Neural cell (in vitro differentiated cells): ENCODE data around the gene APBB2. TPM values are rescaled to one million over a fixed set of nuclear protein-coding genes. Genes with fewer than 3 reads are reported as not detected.
"Not testable (repeated sequence)": the region's sequence is repeated elsewhere in the genome, so short reads cannot be mapped to it uniquely, and the experiment has no call there.

Source experiments
- H2AFZ ChIP-seq: fragments of 200-600, 300-800 bp; sonication (generic), shearing (Covaris generic); 2 replicates; pipeline ENCODE4 v1.6.0; 2014; ENCODE audit warnings: low read depth, mild to moderate bottlenecking, antibody characterized with exemption, low read length, moderate library complexity
- H3F3A ChIP-seq: fragments of 200-600 bp; shearing (Covaris generic); 2 replicates; pipeline ENCODE4 v1.6.1; 2016; ENCODE audit warnings: mild to moderate bottlenecking, moderate library complexity, mixed read lengths, antibody characterized with exemption, low read length; ENCODE audit not compliant: insufficient read depth, poor library complexity, severe bottlenecking
- H3K27ac ChIP-seq: fragments of 200-600, 300-800 bp; sonication (generic), shearing (Covaris generic); 2 replicates; pipeline ENCODE4 v1.5.1; 2014; ENCODE audit warnings: mild to moderate bottlenecking, low read length, moderate library complexity
- H3K27me3 ChIP-seq: fragments of 300-800, 200-600 bp; sonication (generic), shearing (Covaris generic); 2 replicates; pipeline ENCODE4 v1.6.0; 2014; ENCODE audit warnings: mild to moderate bottlenecking, low read depth, low read length, moderate library complexity; ENCODE audit not compliant: insufficient read depth
- H3K36me3 ChIP-seq: fragments of 300-800, 200-600 bp; sonication (generic), shearing (Covaris generic); 2 replicates; pipeline ENCODE4 v1.5.1; 2014; ENCODE audit warnings: mild to moderate bottlenecking, antibody characterized with exemption, low read length, moderate library complexity; ENCODE audit not compliant: insufficient read depth
- H3K4me2 ChIP-seq: fragments of 300-800, 200-600 bp; sonication (generic), shearing (Covaris generic); 2 replicates; pipeline ENCODE4 v1.6.0; 2014; ENCODE audit warnings: mild to moderate bottlenecking, low read length
- H3K4me3 ChIP-seq: fragments of 300-800, 200-600 bp; sonication (generic), shearing (Covaris generic); 2 replicates; pipeline ENCODE4 v1.5.1; 2014; ENCODE audit warnings: mild to moderate bottlenecking, low read length, moderate library complexity
- H3K79me2 ChIP-seq: fragments of 200-600 bp; shearing (Covaris generic); replicated peaks from 2 replicates; pipeline ENCODE4 v1.6.0; 2014; ENCODE audit warnings: mild to moderate bottlenecking, low read length, moderate library complexity; ENCODE audit not compliant: insufficient read depth
- H3K9ac ChIP-seq: fragments of 300-800, 200-600 bp; sonication (generic), shearing (Covaris generic); 2 replicates; pipeline ENCODE4 v1.6.1; 2016; ENCODE audit warnings: mild to moderate bottlenecking, low read length, mixed read lengths
- H3K9me2 ChIP-seq: fragments of 200-600 bp; shearing (Covaris generic); 2 replicates; pipeline ENCODE4 v1.6.1; 2016; ENCODE audit warnings: mild to moderate bottlenecking, low read length, mixed read lengths; ENCODE audit not compliant: insufficient read depth
- H3K9me3 ChIP-seq: fragments of 200-600, 300-800 bp; sonication (generic), shearing (Covaris generic); 2 replicates; pipeline ENCODE4 v1.6.1; 2016; ENCODE audit warnings: mild to moderate bottlenecking, mixed run types, low read length, moderate library complexity, mixed read lengths
- H4K20me1 ChIP-seq: fragments of 200-600 bp; shearing (Covaris generic); 2 replicates; pipeline ENCODE4 v1.6.1; 2016; ENCODE audit warnings: mild to moderate bottlenecking, mixed run types; ENCODE audit not compliant: insufficient read depth
- EP300 ChIP-seq: fragments of 450-650 bp; conservative IDR thresholded peaks from 2 replicates; pipeline ENCODE4 v1.6.1; 2014; ENCODE audit warnings: antibody characterized with exemption, mild to moderate bottlenecking, moderate library complexity; ENCODE audit not compliant: poor library complexity, severe bottlenecking
- EZH2 ChIP-seq: fragments of 200-600, 300-800 bp; shearing (Covaris generic), sonication (generic); IDR thresholded peaks from 2 replicates; pipeline ENCODE4 v1.6.1; 2014; ENCODE audit warnings: antibody characterized with exemption, low read length, borderline replicate concordance, mild to moderate bottlenecking; ENCODE audit not compliant: insufficient read depth, poor library complexity, severe bottlenecking
- MXI1 ChIP-seq: fragments of 450-650 bp; conservative IDR thresholded peaks from 2 replicates; pipeline ENCODE4 v1.6.1; 2014; ENCODE audit warnings: antibody characterized with exemption, mild to moderate bottlenecking; ENCODE audit not compliant: poor library complexity, severe bottlenecking
- POLR2AphosphoS5 ChIP-seq: IDR thresholded peaks from 2 replicates; pipeline ENCODE4 v1.6.1; 2012
- RAD21 ChIP-seq: fragments of 450-650 bp; conservative IDR thresholded peaks from 2 replicates; pipeline ENCODE4 v1.6.1; 2014; ENCODE audit warnings: antibody characterized with exemption, mild to moderate bottlenecking, moderate library complexity
- REST ChIP-seq: IDR thresholded peaks from 2 replicates; pipeline ENCODE4 v1.6.1; 2012; ENCODE audit warnings: borderline replicate concordance
- SMC3 ChIP-seq: fragments of 450-650 bp; conservative IDR thresholded peaks from 2 replicates; pipeline ENCODE4 v1.6.1; 2014; ENCODE audit warnings: antibody characterized with exemption, mild to moderate bottlenecking, moderate library complexity; ENCODE audit not compliant: poor library complexity
- TAF1 ChIP-seq: IDR thresholded peaks from 2 replicates; pipeline ENCODE4 v1.6.1; 2012; ENCODE audit warnings: low read depth
- polyA plus RNA-seq: library from polyadenylated mRNA; depleted of rRNA; stranded (reverse); fragments of >200 nt; gene quantifications from 2 replicates; pipeline ENCODE4 v1.2.3, GENCODE V29; 2014
- TF ChIP-seq, protein P1 (sequence below): fragments of 450-650 bp; IDR thresholded peaks from 2 replicates; pipeline ENCODE4 v1.5.1; 2014; ENCODE audit warnings: antibody characterized with exemption, mild to moderate bottlenecking, moderate library complexity; ENCODE audit not compliant: poor library complexity, severe bottlenecking

Gene APBB2
- polyA plus RNA-seq, 1 donor from 2014 or later, result 41.9 TPM

DNA sequence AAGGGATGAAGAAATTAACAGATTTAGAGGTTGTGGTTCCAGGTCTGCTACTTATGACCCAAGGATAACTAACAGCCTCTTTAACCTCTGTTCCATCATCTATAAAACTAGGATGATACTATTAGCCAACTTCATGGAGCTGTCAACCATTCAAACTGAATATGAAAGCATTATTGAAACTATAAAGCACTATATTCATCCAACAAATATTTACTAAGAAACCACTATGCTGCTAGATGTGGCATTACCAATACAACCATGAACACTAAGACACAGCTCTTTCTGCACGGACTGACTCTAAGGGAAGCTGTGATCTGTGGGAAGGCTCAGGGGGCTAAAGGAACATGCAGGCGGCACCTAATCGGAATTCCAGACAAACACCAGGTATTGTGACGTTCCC is 66.0 kb downstream of the APBB2 start:
- no peaks in the 10 kb centered on the region for H4K20me1 ChIP-seq
- H3K27ac ChIP-seq, result no peak overlapping the region
- no peak for TF ChIP-seq POLR2AphosphoS5
- no peak for TF ChIP-seq MXI1
- no peak for TF ChIP-seq RAD21
- TF ChIP-seq, protein P1, sequence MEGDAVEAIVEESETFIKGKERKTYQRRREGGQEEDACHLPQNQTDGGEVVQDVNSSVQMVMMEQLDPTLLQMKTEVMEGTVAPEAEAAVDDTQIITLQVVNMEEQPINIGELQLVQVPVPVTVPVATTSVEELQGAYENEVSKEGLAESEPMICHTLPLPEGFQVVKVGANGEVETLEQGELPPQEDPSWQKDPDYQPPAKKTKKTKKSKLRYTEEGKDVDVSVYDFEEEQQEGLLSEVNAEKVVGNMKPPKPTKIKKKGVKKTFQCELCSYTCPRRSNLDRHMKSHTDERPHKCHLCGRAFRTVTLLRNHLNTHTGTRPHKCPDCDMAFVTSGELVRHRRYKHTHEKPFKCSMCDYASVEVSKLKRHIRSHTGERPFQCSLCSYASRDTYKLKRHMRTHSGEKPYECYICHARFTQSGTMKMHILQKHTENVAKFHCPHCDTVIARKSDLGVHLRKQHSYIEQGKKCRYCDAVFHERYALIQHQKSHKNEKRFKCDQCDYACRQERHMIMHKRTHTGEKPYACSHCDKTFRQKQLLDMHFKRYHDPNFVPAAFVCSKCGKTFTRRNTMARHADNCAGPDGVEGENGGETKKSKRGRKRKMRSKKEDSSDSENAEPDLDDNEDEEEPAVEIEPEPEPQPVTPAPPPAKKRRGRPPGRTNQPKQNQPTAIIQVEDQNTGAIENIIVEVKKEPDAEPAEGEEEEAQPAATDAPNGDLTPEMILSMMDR, result no peak
- no peak for TF ChIP-seq TAF1
- TF ChIP-seq EP300, result no peak
- TF ChIP-seq REST, result no peak
- no peak for TF ChIP-seq SMC3
- no peak for TF ChIP-seq EZH2
- H3K36me3 ChIP-seq, result no peaks in the 10 kb centered on the region
- no peak overlapping the region for H2AFZ ChIP-seq
- no peaks in the 10 kb centered on the region for H3K9me3 ChIP-seq
- no peaks in the 10 kb centered on the region for H3K9me2 ChIP-seq
- no peaks in the 10 kb centered on the region for H3F3A ChIP-seq
- H3K9ac ChIP-seq, result no peak overlapping the region
- H3K79me2 ChIP-seq, result no peaks in the 10 kb centered on the region
- H3K4me2 ChIP-seq, result no peak overlapping the region
- no peaks in the 10 kb centered on the region for H3K27me3 ChIP-seq
- no peak overlapping the region for H3K4me3 ChIP-seq

DNA sequence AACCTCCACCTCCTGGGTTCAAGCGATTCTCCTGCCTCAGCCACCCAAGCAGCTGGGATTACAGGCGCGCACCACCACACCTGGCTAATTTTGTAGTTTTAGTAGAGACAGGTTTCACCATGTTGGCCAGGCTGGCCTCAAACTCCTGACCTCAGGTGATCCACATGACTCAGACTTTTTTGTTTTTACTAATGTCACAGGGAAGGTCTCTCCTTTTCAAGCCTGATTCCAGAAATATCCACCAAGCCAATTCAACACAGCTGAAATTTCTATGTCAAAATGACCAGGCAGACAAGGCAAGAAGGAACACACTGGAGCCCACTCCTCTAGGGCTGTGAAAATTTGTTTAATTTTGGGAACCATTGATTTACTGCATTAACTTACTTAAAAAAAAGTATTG is 66.8 kb downstream of the APBB2 start:
- not testable (repeated sequence) for H3K27me3 ChIP-seq, H3K79me2 ChIP-seq, H4K20me1 ChIP-seq, H3K9ac ChIP-seq, H3K36me3 ChIP-seq, H3K9me3 ChIP-seq, H2AFZ ChIP-seq, H3F3A ChIP-seq, H3K4me3 ChIP-seq, H3K27ac ChIP-seq, H3K4me2 ChIP-seq, H3K9me2 ChIP-seq
